GM10248 (cell line): ENCODE measurements around the gene TRAPPC5.

Source experiments
- CTCF ChIA-PET: fragments of 300-600 bp; sonication (Branson Sonifier 250); formaldehyde crosslinking; extraction: SDS; loops from one replicate; lab custom pipeline; 2021; ENCODE audit warnings: antibody characterized with exemption; lab: Yijun Ruan, JAX
- POLR2A ChIA-PET: fragments of 350-650 bp; sonication (Branson Sonifier 250); formaldehyde crosslinking; extraction: SDS; loops from one replicate; lab custom pipeline; 2020; ENCODE audit warnings: antibody characterized with exemption; lab: Yijun Ruan, JAX
- DNase-seq: peaks from one replicate; pipeline ENCODE4 v3.0.0; 2012; ENCODE audit errors: extremely low spot score
- CTCF ChIP-seq: IDR thresholded peaks from 2 replicates; pipeline ENCODE4 v1.5.1; 2012; ENCODE audit warnings: mild to moderate bottlenecking, low read depth; ENCODE audit errors: extremely low read depth, missing control alignments, control extremely low read depth

TRAPPC5 gene

GRCh38 chr19:7701049-7701653, 20.5 kb downstream of the TRAPPC5 start:
- POLR2A ChIA-PET, result interaction anchor here (1.0 to 1.1 kb wide), 2 partner anchors 15 to 65 kb away, joined by 3 to 4 read pairs; no protein-coding TSS in a partner anchor
- CTCF ChIA-PET, result interaction anchor here (0.8 to 5.7 kb wide), 5 partner anchors 12 to 119 kb away, joined by 3 to 47 read pairs (median 4); partner anchors contain the start of gene TRAPPC5
- no peak for DNase-seq
- TF ChIP-seq CTCF, result no peak

GRCh38 chr19:7701654-7702457, 21.2 kb downstream of the TRAPPC5 start, which contains the start of gene FCER2:
FCER2 (minus strand) TSS chr19:7702131; CDS start chr19:7699760, 2,371 bp downstream.
- peak; percentile 75 for DNase-seq
- TF ChIP-seq CTCF, result no peak
- CTCF ChIA-PET, result interaction anchor here (0.8 to 5.7 kb wide), 4 partner anchors 11 to 118 kb away, joined by 3 to 47 read pairs (median 4); partner anchors contain the start of gene TRAPPC5
- POLR2A ChIA-PET, result interaction anchor here (1.0 to 1.1 kb wide), 2 partner anchors 16 to 64 kb away, joined by 3 to 4 read pairs; no protein-coding TSS in a partner anchor

- no peak for TF ChIP-seq CTCF
- ChIA-PET CTCF (no interaction called here), POLR2A (interaction anchor here (0.7 kb wide), 1 partner anchor 26 kb away, joined by 5 read pairs; the partner anchor contains the start of gene MCEMP1)
- no peak for DNase-seq
These were observed 22.7 kb downstream of the TRAPPC5 start for GRCh38 chr19:7703332-7703731.

- DNase-seq, result no peak
- TF ChIP-seq CTCF, result no peak
- CTCF ChIA-PET, result no interaction called here
These were observed 23.8 kb downstream of the TRAPPC5 start for GRCh38 chr19:7704280-7705060.

GRCh38 chr19:7705387-7706187, 25.0 kb downstream of the TRAPPC5 start:
- POLR2A ChIA-PET, result interaction anchor here (0.6 kb wide), 1 partner anchor 76 kb away, joined by 3 read pairs; the partner anchor contains the start of genes PET100 and XAB2
- DNase-seq, result peak; percentile 76
- TF ChIP-seq CTCF, result no peak
- CTCF ChIA-PET, result interaction anchor here (1.0 to 1.7 kb wide), 2 partner anchors 19 to 50 kb away, joined by 3 to 7 read pairs; no protein-coding TSS in a partner anchor

More at GRCh38 chr19:7704280-7705060, 23.8 kb downstream of the TRAPPC5 start:
- POLR2A ChIA-PET, result no interaction called here
